ENCODE data around the gene MTAP. TPM values are rescaled to one million over a fixed set of nuclear protein-coding genes. Genes with fewer than 3 reads are reported as not detected.

The MTAP gene
- total RNA-seq, 3 donors from 2014 or later = 20.8 to 40.2 (median 29.5) TPM

DNA sequence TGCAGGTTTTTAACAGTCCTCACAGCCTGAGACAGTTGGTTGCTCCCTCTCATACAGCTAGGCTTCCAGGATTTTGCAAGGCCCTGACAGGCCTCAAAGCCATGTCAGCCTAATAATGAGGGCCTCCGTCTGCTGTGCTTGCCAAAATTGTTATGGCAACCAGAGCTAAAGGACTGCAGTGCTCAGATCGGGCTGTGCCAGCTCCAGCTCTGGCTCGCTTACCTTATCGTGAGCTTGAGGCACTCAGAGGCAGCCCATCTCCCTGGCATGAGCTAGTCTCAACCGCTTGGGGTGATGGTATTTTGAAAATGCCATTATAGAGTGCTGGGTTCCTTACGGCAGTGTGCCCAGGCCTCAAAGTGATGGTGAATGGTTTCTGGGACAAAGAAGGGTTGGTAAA, 8.4 kb downstream of the MTAP start:
- intact Hi-C loops (cut with DNase I; ENCODE audit: low total_unique reads) = no loop called here
- H3K27ac ChIP-seq = peak overlapping the region; percentile 2 to 60
- H3K9me3 ChIP-seq = no peaks in the 10 kb centered on the region
- no peaks in the 10 kb centered on the region for H3K4me1 ChIP-seq
- no peaks in the 10 kb centered on the region for H3K36me3 ChIP-seq
- H3K27me3 ChIP-seq = no peaks in the 10 kb centered on the region
- no peak for DNase-seq (ENCODE audit: low spot score in 2 of 2)
- TF ChIP-seq POLR2AphosphoS5 (IDR thresholded peaks at IDR 0.05) (no peak), POLR2A (IDR thresholded peaks at IDR 0.05) (no peak)
- TF ChIP-seq, protein P1, sequence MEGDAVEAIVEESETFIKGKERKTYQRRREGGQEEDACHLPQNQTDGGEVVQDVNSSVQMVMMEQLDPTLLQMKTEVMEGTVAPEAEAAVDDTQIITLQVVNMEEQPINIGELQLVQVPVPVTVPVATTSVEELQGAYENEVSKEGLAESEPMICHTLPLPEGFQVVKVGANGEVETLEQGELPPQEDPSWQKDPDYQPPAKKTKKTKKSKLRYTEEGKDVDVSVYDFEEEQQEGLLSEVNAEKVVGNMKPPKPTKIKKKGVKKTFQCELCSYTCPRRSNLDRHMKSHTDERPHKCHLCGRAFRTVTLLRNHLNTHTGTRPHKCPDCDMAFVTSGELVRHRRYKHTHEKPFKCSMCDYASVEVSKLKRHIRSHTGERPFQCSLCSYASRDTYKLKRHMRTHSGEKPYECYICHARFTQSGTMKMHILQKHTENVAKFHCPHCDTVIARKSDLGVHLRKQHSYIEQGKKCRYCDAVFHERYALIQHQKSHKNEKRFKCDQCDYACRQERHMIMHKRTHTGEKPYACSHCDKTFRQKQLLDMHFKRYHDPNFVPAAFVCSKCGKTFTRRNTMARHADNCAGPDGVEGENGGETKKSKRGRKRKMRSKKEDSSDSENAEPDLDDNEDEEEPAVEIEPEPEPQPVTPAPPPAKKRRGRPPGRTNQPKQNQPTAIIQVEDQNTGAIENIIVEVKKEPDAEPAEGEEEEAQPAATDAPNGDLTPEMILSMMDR (IDR thresholded peaks at IDR 0.05) = no peak
- no peak overlapping the region for H3K4me3 ChIP-seq

DNA sequence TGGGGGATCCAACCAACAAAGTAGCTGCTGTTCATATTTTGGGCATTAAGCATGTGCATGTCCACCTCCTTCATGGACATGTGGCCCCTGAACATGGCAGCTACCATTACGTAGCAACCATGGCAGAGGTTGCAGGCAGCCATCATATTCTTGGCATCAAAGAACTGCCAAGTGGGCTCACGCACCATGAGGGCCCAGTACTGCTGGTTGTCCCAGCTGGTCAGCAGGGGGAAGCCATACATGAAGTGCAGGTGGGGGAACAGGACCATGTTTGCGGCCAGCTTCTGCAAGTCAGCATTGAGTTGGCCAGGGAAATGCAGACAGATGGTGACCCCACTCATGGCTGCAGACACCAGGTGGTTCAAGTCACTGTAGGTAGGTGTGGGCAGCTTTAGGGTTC, 9.5 kb downstream of the MTAP start:
- Histone ChIP-seq H3K4me1 (no peaks in the 10 kb centered on the region), H3K27ac (peak overlapping the region; percentile 44 to 60)

DNA sequence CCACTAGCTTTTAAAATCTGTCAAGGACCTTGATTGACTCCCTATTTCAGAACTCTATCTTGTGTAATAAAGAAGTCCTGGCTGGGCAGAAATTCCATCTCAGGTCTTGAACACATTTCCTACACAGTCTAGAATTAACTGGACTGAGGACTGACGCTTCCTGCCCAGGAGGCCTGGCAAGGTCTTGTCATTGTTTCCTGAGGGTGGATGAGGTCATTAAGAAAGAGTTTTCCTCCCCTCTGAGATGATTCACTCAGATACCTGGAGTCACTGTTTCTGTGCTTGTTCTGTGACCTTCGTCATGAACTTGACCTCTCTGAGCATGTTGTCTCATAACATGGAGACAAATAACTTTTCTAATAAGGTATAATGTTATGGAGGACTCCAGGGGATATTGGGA, 10.0 kb downstream of the MTAP start:
- Histone ChIP-seq H3K9me3 (no peaks in the 10 kb centered on the region), H3K36me3 (no peaks in the 10 kb centered on the region), H3K27me3 (no peaks in the 10 kb centered on the region), H3K4me3 (no peak overlapping the region), H3K27ac (peak overlapping the region; percentile 44 to 60), H3K4me1 (no peaks in the 10 kb centered on the region)
- DNase-seq (ENCODE audit: low spot score in 2 of 2) = no peak
- TF ChIP-seq POLR2A (IDR thresholded peaks at IDR 0.05) (no peak), POLR2AphosphoS5 (IDR thresholded peaks at IDR 0.05) (no peak)
- TF ChIP-seq, protein P1 (IDR thresholded peaks at IDR 0.05) = no peak
- intact Hi-C loops (cut with DNase I; ENCODE audit: low total_unique reads) = no loop called here

More for the DNA sequence above, 9.5 kb downstream of the MTAP start:
- no peaks in the 10 kb centered on the region for H3K27me3 ChIP-seq
- no peaks in the 10 kb centered on the region for H3K36me3 ChIP-seq
- DNase-seq (ENCODE audit: low spot score in 2 of 2) = no peak
- TF ChIP-seq, protein P1 (IDR thresholded peaks at IDR 0.05) = no peak
- no peak overlapping the region for H3K4me3 ChIP-seq
- H3K9me3 ChIP-seq = no peaks in the 10 kb centered on the region
- intact Hi-C loops (cut with DNase I; ENCODE audit: low total_unique reads) = no loop called here

DNA sequence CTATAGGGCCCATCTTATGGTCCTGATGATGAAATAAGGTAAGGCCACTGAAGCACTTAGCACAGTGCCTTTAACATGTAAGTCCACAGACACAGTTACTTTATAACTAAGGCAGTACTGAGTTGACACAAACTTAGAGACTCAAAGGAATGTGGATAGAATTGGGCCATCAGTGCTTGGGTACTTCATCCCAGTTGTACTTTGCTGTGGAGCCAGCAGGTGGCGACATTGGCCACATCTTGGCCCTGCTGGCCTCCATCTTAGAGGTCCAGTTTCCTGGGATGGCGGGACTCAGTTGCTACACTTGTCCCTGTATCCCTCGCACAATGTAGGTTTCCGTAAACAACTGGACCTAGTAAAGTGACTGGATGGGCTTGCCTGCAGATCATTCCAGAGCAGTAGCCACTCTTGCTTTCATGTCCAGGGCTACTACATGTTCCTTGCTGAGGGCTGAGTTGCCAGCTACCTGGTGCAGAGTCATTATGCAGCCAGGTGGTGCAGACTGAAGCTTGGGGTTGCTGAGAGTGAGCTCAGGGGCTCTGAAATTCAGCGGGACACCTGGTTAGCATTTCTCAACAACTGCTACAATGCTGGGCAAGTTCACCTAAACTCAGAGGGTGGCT, 10.6 kb downstream of the MTAP start:
- Histone ChIP-seq H3K36me3 (no peaks in the 10 kb centered on the region), H3K27me3 (no peaks in the 10 kb centered on the region), H3K27ac (peak overlapping the region; percentile 44 to 60), H3K4me1 (no peaks in the 10 kb centered on the region), H3K4me3 (no peak overlapping the region), H3K9me3 (no peaks in the 10 kb centered on the region)
- TF ChIP-seq, protein P1 (IDR thresholded peaks at IDR 0.05) = peak; percentile 35 to 77 (median 76)
- TF ChIP-seq POLR2AphosphoS5 (IDR thresholded peaks at IDR 0.05) = peak in 1 of 3 donors; percentile 18
- no peak for TF ChIP-seq POLR2A (IDR thresholded peaks at IDR 0.05)
- intact Hi-C loops (cut with DNase I; ENCODE audit: low total_unique reads) = no loop called here
- DNase-seq (ENCODE audit: low spot score in 2 of 2) = peak; percentile 32 to 68

DNA sequence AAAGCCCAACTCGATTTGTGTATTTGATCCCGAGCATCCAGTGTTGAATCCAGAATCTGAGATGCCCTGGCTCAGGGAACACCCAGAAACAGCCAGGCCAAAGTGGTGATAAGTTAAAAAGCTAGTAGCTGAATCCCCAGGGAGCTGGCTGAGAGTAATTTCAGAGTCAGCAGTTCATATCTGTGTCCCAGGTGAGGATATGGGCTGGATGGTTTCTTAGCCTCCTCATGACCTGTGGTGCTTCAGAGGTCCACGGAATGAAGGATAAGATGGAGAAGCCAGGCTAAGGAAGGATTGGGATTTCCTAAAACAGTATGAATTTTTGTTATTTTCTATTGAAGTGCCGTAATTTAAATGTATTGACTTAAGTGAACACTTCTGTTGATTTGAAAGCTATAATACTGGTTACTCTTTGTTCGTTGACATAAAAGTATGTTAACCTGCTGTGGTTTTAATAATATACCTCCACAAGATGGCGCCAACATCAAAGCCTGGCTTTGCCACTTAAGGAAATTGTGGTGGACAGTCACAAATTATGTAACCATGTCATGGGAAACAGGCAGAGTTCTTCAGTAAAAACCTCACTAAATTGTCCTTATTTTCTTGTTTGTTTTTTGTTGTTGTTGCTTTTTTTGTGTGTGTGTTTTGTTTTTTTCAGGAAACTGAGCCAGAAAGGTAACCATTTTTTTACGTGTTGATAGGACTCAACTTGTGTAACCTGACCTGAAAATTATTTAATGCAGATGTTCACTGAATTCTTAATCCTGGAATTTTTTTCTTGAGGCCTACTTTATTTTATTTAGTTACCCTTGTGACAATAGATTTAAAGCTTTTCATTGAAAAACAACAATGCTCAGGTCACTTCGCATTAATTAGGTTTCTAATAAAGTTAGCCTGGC, 11.4 kb downstream of the MTAP start:
- Histone ChIP-seq H3K4me3 (no peak overlapping the region), H3K36me3 (no peaks in the 10 kb centered on the region), H3K27me3 (no peaks in the 10 kb centered on the region), H3K9me3 (no peaks in the 10 kb centered on the region), H3K27ac (peak overlapping the region; percentile 44 to 60), H3K4me1 (no peaks in the 10 kb centered on the region)
- TF ChIP-seq POLR2A (IDR thresholded peaks at IDR 0.05) (no peak), POLR2AphosphoS5 (IDR thresholded peaks at IDR 0.05) (peak in 1 of 3 donors; percentile 34)
- TF ChIP-seq, protein P1 (IDR thresholded peaks at IDR 0.05) = peak; percentile 58 to 90 (median 85)
- peak in 1 of 2 donors; percentile 58 for DNase-seq (ENCODE audit: low spot score in 2 of 2)
- intact Hi-C loops (cut with DNase I; ENCODE audit: low total_unique reads) = no loop called here

Data from breast epithelium (tissue), 4 donors.